Measurements from ENCODE around the gene NPAS2.

NPAS2 gene

GRCh38 chr2:101014264-101014857 is 194.4 kb downstream of the NPAS2 start:
- DNase-seq (ENCODE audit: low spot score), result no peak

GRCh38 chr2:101017371-101017770 is 197.4 kb downstream of the NPAS2 start:
- DNase-seq (ENCODE audit: low spot score), result no peak

- no peak for DNase-seq (ENCODE audit: low spot score)
Observed at GRCh38 chr2:101018934-101019333, 199.0 kb downstream of the NPAS2 start.

GRCh38 chr2:101022221-101022620 is 202.3 kb downstream of the NPAS2 start:
- no peak for DNase-seq (ENCODE audit: low spot score)

GRCh38 chr2:101023327-101024107 is 203.6 kb downstream of the NPAS2 start:
- DNase-seq (ENCODE audit: low spot score), result no peak

- DNase-seq (ENCODE audit: low spot score), result no peak
Observed at GRCh38 chr2:101025561-101025960, 205.6 kb downstream of the NPAS2 start.

- no peak for DNase-seq (ENCODE audit: low spot score)
Observed at GRCh38 chr2:101026253-101026701, 206.3 kb downstream of the NPAS2 start.

GRCh38 chr2:101026923-101027469 is 207.1 kb downstream of the NPAS2 start:
- no peak for DNase-seq (ENCODE audit: low spot score)

- no peak for DNase-seq (ENCODE audit: low spot score)
Observed at GRCh38 chr2:101027852-101028251, 207.9 kb downstream of the NPAS2 start.

GRCh38 chr2:101030866-101031554 is 211.1 kb downstream of the NPAS2 start:
- DNase-seq (ENCODE audit: low spot score), result no peak

- DNase-seq (ENCODE audit: low spot score), result no peak
Observed at GRCh38 chr2:101032084-101032776, 212.3 kb downstream of the NPAS2 start.

- no peak for DNase-seq (ENCODE audit: low spot score)
Observed at GRCh38 chr2:101036562-101036961, 216.6 kb downstream of the NPAS2 start.

- no peak for DNase-seq (ENCODE audit: low spot score)
Observed at GRCh38 chr2:101037161-101037755, 217.3 kb downstream of the NPAS2 start.

- DNase-seq (ENCODE audit: low spot score), result no peak
Observed at GRCh38 chr2:101038455-101039255, 218.7 kb downstream of the NPAS2 start.

- no peak for DNase-seq (ENCODE audit: low spot score)
Observed at GRCh38 chr2:101040072-101040471, 220.1 kb downstream of the NPAS2 start.

GRCh38 chr2:101040761-101041160 is 220.8 kb downstream of the NPAS2 start:
- no peak for DNase-seq (ENCODE audit: low spot score)

GRCh38 chr2:101041413-101041812 is 221.5 kb downstream of the NPAS2 start:
- no peak for DNase-seq (ENCODE audit: low spot score)

- DNase-seq (ENCODE audit: low spot score), result no peak
Observed at GRCh38 chr2:101045330-101045729, 225.4 kb downstream of the NPAS2 start.
